AG04450 (cell line): ENCODE results near the gene NMNAT3. TPM values are rescaled to one million over a fixed set of nuclear protein-coding genes. Genes with fewer than 3 reads are reported as not detected.
A peak's percentile ranks its signal among the peaks of the same experiment; 100 is the strongest.

Experiments
- CTCF ChIA-PET: fragments of 300-600, 350-600 bp; formaldehyde crosslinking; extraction: SDS; loops from one replicate; lab custom pipeline; 2022; ENCODE audit warnings: antibody characterized with exemption, inconsistent platforms; lab: Charles Lee
- POLR2A ChIA-PET: fragments of 350-600 bp; formaldehyde crosslinking; extraction: SDS; loops from one replicate; lab custom pipeline; 2021; ENCODE audit warnings: antibody characterized with exemption, inconsistent platforms; lab: Yijun Ruan, JAX
- DNase-seq: peaks from one replicate; pipeline ENCODE4 v3.0.0-alpha.2; 2011; ENCODE audit warnings: low read depth, low spot score
- H3K27ac ChIP-seq: one replicate; pipeline ENCODE4 v1.5.1; 2012; ENCODE audit warnings: low read depth, low read length, control low read depth
- H3K27me3 ChIP-seq: one replicate; pipeline ENCODE4 v1.6.0; 2012; ENCODE audit warnings: low read length; ENCODE audit not compliant: control insufficient read depth, insufficient read depth
- H3K4me3 ChIP-seq: 2 replicates; pipeline ENCODE4 v1.5.1; 2011; ENCODE audit warnings: mild to moderate bottlenecking, low read depth, low read length, control low read depth
- H3K9me3 ChIP-seq: 2 replicates; pipeline ENCODE4 v1.5.1; 2012; ENCODE audit warnings: low read length; ENCODE audit not compliant: control insufficient read depth, insufficient read depth
- CTCF ChIP-seq: IDR thresholded peaks from 2 replicates; pipeline ENCODE4 v1.5.1; 2011; ENCODE audit warnings: low read depth, low read length, control low read depth, inconsistent platforms
- polyA minus RNA-seq: library from RNA; depleted of rRNA, polyadenylated mRNA; stranded (reverse); fragments of >200 nt; gene quantifications from 2 replicates; pipeline ENCODE4 v1.2.3, GENCODE V29; 2011; rRNA and poly(A)+ RNA removed
- polyA plus RNA-seq: library from polyadenylated mRNA; depleted of rRNA; stranded (reverse); fragments of >200 nt; gene quantifications from 2 replicates; pipeline ENCODE4 v1.2.3, GENCODE V29; 2011; rRNA removed

Gene NMNAT3
- polyA plus RNA-seq (0.22 TPM in 2 replicates), polyA minus RNA-seq (0.17 and 0.83 TPM in 2 replicates)

GRCh38 chr3:139677388-139678155, at the start of gene NMNAT3:
NMNAT3 (minus strand) TSS chr3:139677972; CDS start chr3:139627724, 50,248 bp downstream.
- POLR2A ChIA-PET, result no interaction called here
- peak within 1 kb of the TSS; percentile 50 for H3K4me3 ChIP-seq
- no peak within 1 kb of the TSS for H3K27ac ChIP-seq
- peaks cover 20% of the 10 kb centered on the region for H3K27me3 ChIP-seq
- TF ChIP-seq CTCF, result no peak
- H3K9me3 ChIP-seq, result no peaks in the 10 kb centered on the region; the same call in 1 of the 2 replicates
- CTCF ChIA-PET, result interaction anchor here (0.7 kb wide), 1 partner anchor 22 kb away, joined by 3 read pairs; no protein-coding TSS in a partner anchor
- DNase-seq, result no peak

- no peaks in the 10 kb centered on the region for H3K9me3 ChIP-seq
- no peak overlapping the region for H3K4me3 ChIP-seq
- DNase-seq, result no peak
- POLR2A ChIA-PET, result no interaction called here
- no peak for TF ChIP-seq CTCF
- CTCF ChIA-PET, result no interaction called here
- H3K27ac ChIP-seq, result no peak overlapping the region
- H3K27me3 ChIP-seq, result no peaks in the 10 kb centered on the region
Measured at GRCh38 chr3:139721370-139721769, 43.6 kb upstream of the NMNAT3 start.

GRCh38 chr3:139718415-139718814, 40.6 kb upstream of the NMNAT3 start:
- no peak overlapping the region for H3K27ac ChIP-seq
- no peak overlapping the region for H3K4me3 ChIP-seq
- no peaks in the 10 kb centered on the region for H3K27me3 ChIP-seq
- CTCF ChIA-PET, result interaction anchor here (1.0 kb wide), 1 partner anchor 30 kb away, joined by 3 read pairs; no protein-coding TSS in a partner anchor
- peak; percentile 54 for TF ChIP-seq CTCF
- DNase-seq, result no peak
- no peaks in the 10 kb centered on the region for H3K9me3 ChIP-seq
- POLR2A ChIA-PET, result no interaction called here

- Histone ChIP-seq H3K4me3 (no peak overlapping the region), H3K27me3 (no peaks in the 10 kb centered on the region), H3K9me3 (no peaks in the 10 kb centered on the region), H3K27ac (no peak overlapping the region)
- ChIA-PET CTCF (no interaction called here), POLR2A (no interaction called here)
- no peak for DNase-seq
- no peak for TF ChIP-seq CTCF
Measured at GRCh38 chr3:139716908-139717485, 39.2 kb upstream of the NMNAT3 start.
